NCI-H526 treated with DMSO at 0.1 percent for 48 hours (cell line): Measurements from ENCODE around the gene DMTF1.

Experiments used
- DNase-seq: peaks from one replicate; lab custom pipeline; 2025; lab: John Stamatoyannopoulos, UW

Gene DMTF1

GRCh38 chr7:87147500-87147899 lies 4.8 kb upstream of the DMTF1 start:
- DNase-seq, result no peak

- peak; percentile 44 for DNase-seq
These were observed 3.8 kb upstream of the DMTF1 start for GRCh38 chr7:87148332-87148955.

- DNase-seq, result peak; percentile 43
These were observed 1.1 kb upstream of the DMTF1 start for GRCh38 chr7:87151002-87151728.

- DNase-seq, result peak; percentile 93
These were observed 533 bp upstream of the DMTF1 start for GRCh38 chr7:87151729-87152111.

GRCh38 chr7:87152897-87153641 lies 816 bp downstream of the DMTF1 start:
- peak; percentile 50 for DNase-seq

GRCh38 chr7:87154166-87154565 lies 1.9 kb downstream of the DMTF1 start:
- DNase-seq, result no peak

GRCh38 chr7:87154569-87154968 lies 2.3 kb downstream of the DMTF1 start:
- no peak for DNase-seq

GRCh38 chr7:87155788-87156187 lies 3.5 kb downstream of the DMTF1 start:
- no peak for DNase-seq

- DNase-seq, result no peak
These were observed 4.5 kb downstream of the DMTF1 start for GRCh38 chr7:87156709-87157108.

GRCh38 chr7:87159538-87159937 lies 7.3 kb downstream of the DMTF1 start:
- DNase-seq, result no peak

- no peak for DNase-seq
These were observed 12.2 kb downstream of the DMTF1 start for GRCh38 chr7:87164433-87164832.

GRCh38 chr7:87170828-87171227 lies 18.6 kb downstream of the DMTF1 start:
- DNase-seq, result no peak

- DNase-seq, result no peak
These were observed 19.2 kb downstream of the DMTF1 start for GRCh38 chr7:87171282-87171934.

GRCh38 chr7:87173471-87173870 lies 21.2 kb downstream of the DMTF1 start:
- no peak for DNase-seq

- DNase-seq, result no peak
These were observed 26.1 kb downstream of the DMTF1 start for GRCh38 chr7:87178320-87178719.

GRCh38 chr7:87179180-87179579 lies 26.9 kb downstream of the DMTF1 start:
- DNase-seq, result no peak

- no peak for DNase-seq
These were observed 34.9 kb downstream of the DMTF1 start for GRCh38 chr7:87187120-87187519.

- no peak for DNase-seq
These were observed 36.7 kb downstream of the DMTF1 start for GRCh38 chr7:87188930-87189329.

- DNase-seq, result no peak
These were observed 38.5 kb downstream of the DMTF1 start for GRCh38 chr7:87190783-87191182.

- no peak for DNase-seq
These were observed 40.7 kb downstream of the DMTF1 start for GRCh38 chr7:87192784-87193487.

- no peak for DNase-seq
These were observed 41.7 kb downstream of the DMTF1 start for GRCh38 chr7:87193912-87194311.

- no peak for DNase-seq
These were observed 47.0 kb downstream of the DMTF1 start for GRCh38 chr7:87199241-87199640.
